NK-92 treated with Interleukin-12 subunit alpha and Interleukin-12 subunit beta, amount 100 ng/mL, for 24 hours (cell line): ENCODE data around the gene PRKN.
A peak's percentile ranks its signal among the peaks of the same experiment; 100 is the strongest.

Source experiments
- DNase-seq: peaks from one replicate; lab custom pipeline; 2025; lab: John Stamatoyannopoulos, UW

Gene PRKN

DNA sequence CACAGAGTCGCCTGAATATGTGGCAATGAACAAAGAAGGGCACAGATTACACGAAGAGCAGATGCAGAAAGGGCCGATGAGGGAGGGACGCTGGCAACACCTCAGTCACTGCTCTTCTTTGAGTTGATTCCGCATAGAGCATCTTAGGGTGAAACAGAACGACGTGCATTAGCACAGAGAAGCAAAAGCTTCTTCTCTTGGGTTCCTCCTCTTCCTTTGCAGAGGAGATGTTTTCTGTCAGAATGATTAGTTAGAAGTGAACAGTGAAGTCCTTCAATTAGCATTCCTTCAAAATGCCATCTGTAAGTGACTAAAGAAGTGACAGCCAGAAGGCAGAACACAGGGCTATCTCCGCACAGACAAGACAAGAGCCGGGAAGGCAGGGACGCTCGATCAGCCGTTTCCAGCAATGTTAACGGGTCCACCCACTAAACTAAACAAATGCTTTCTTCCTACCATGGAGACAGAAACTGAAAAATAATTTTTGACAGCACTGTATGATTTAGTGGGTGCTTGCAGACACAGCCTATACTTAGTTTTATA, 1233.9 kb downstream of the PRKN start:
- DNase-seq, result no peak

DNA sequence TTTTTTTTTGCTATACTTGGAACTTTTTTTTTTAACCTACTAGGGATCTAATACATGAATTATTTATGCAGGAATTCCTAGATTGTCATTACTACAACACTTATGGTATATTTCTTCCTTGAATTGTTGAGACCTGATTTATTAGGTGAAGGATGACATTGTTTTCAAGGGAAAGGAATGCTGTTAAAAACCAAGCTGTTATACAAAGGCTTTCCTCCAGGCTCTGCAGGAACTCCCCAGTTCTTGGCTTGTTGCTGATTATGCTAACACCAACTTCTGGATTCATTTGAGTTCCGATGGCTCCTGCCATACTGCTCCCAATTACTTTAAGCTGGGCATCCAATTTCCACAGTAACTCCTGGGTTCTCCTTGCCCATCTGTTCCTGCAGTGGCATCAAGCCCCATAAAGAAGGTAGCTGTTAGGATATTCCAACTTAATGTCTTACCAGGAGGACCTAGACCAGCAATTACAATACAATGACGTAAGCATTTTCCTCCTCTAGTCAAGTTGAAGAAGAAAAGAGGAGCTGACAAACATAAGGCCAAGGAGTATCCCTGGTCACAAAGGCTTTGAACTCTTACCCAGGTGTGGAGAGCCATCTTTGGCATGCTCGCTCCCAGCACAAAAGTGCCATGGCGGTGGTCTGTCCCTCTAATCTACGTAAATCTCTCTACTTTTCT, 1237.8 kb downstream of the PRKN start:
- no peak for DNase-seq

DNA sequence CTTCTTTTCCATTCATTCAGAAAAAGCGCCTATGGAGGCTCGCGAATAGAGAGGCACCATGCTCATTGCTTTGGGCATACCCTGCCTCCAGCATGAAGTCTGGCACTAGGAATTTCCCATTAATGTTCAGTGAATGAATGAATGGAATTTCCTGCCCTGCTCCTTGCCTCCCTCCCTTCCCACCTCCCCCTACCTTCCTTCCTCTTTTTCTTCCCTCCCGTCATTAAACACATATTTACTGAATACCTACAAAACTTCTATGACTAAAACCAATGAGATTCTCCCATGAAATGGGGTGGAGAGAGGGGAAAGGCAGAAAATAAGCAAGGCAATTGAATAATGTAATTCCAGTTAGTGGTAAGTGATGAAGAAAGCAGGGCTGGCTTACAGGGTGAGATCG, 1239.9 kb downstream of the PRKN start:
- DNase-seq, result no peak

DNA sequence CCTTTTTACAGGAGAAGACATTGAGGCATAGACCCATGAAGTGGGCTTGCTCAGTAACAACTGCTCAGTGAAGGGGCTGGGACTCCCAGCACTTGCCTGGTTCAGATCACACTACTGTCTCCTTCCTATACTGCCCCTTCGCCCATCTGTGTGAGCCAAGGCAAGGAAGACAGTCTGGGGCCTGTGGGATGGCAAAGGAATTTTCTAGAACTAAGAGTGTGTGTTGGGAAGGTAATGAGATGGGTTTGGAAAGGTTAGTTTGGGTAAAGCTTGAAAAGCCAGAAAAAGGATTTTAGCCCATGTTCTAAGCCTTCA, 1240.4 kb downstream of the PRKN start:
- no peak for DNase-seq

DNA sequence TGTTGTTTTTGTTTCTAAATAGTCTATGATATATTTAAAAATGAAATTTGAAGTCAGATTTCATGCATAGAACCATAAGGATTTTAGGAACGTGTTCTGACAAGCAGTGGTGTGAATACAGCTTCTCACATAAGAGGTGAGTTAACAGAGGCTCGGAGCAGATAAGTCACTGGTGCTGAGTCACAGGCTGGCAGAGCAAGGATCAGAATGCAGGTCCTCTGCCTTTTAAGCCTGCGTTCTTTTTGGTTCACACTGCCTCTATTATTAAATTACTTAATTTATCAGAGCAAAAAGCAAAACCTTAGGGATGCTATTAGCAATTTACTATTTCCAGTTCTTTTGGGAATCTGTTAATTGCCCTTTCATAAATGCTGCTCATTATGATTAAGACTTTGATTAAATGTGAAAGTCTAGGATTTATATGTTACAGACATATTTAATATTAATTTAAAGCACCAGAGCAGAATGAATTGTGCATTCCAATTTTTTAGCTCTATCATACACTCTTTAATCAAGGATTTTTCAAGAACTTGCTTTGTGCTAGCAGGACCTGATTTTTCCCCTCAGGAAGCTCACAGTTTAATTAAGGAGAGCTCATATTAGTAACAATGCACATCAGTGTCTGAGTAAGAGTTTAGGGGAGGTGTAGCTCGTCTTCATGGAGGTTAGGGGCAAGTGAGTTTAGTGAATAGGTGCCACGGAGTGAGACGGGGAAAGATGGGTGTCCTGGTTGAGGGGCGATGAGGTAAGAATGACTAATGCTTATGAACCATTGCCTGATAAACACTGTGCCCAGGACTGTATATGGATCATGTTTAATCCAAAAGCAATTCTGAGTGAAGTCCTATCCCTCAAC, 1241.0 kb downstream of the PRKN start:
- DNase-seq, result peak; percentile 11

DNA sequence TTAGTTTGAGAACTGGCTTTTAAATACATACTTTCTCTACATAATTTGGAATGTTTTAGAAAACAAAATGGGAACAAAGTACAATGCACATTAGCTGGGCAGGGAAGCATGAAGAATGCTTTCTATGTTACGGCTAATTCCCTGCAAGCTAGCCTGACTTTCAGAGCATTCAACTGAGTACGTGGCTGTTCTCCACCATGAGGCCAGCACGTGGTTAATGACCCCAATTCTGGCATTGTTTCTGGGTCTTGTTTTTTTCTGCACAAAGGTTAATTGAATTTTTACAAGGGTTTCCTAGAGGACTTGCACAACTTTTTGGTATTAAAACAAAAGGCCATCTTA, 1245.1 kb downstream of the PRKN start:
- no peak for DNase-seq

DNA sequence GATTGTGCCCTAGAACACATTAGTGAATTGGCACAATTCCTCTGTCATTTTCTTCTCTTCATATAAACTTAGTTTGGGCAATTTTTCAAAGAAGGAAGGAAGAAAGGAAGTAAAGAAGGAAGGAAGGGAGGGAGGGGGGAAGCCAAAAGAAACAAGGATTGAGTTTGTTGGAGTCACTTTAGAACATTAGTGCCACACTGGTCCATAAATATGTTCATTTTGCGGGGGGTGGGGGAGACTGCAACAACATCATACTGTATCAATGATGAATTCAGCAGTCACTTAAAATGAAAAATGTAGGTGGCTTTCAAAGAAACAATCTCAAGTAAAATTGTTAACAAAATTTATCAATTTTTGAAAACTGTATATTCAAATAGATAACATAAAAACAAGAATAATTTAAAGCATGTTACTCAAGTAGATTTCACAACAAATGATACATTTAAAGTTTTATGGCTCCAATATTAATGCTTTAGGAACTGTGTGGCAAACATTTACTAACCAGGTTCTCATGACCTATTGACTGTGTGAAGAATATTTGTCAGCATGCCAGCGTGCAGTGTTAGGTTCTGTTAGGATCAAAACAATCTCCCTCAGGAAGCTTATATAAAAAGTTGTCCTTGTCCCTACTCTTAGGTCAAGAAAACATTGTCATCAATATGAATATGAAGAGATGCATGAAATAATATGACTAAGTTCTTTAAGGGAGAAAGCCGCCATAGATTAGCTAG, 1245.6 kb downstream of the PRKN start:
- no peak for DNase-seq

DNA sequence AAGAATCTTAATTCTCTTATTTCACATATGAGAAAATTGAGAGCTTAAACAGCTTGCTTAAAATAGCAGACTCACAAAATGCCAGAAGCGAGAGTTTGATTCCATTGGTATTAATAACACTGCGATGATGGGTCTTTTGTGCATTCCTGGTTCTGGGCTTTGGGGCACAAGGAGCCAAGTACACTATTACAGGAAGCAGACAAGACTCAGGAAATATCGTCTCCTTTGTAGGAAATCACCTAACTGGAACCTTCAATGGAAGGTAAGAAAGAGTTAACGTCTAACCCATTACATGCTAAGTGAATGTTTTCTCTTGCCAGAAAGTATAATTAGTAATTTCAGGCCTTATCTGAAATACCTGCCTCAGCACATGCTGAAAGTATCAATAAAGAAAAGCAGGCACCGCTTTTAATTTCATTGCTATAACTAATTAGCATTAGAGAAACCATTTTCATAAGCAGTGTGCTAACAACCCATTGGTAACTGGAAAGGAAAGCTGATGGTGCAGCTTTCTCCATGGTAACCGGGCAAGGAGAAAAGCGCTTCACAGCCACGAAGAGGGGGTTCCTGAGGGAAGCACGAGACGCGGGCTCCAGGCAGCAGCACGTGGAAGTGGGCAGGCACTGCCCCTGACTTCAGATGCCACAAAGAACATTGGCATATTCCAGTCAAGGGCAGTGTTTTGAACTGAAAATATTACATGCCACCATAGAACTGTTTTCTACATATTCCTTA, 1247.0 kb downstream of the PRKN start:
- DNase-seq, result no peak

DNA sequence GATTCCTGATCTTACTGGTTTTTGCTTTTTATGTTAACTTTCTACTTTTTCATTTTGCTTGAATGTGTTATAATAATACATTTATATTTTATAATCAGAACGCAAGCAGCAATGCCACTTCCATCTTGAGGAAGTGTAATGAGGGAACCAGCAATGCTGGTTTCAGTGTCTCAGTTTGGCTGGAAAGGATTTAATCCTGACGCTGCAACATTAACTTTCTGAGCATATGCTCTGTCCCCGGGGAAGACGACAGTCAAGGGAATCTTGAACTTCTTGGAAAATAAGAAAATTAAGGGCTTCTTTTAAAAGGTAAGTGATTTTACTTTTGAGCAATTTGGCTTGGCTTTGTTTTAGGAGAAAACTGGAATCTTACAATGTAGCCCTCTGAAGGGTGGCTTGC, 1248.2 kb downstream of the PRKN start:
- DNase-seq, result no peak

DNA sequence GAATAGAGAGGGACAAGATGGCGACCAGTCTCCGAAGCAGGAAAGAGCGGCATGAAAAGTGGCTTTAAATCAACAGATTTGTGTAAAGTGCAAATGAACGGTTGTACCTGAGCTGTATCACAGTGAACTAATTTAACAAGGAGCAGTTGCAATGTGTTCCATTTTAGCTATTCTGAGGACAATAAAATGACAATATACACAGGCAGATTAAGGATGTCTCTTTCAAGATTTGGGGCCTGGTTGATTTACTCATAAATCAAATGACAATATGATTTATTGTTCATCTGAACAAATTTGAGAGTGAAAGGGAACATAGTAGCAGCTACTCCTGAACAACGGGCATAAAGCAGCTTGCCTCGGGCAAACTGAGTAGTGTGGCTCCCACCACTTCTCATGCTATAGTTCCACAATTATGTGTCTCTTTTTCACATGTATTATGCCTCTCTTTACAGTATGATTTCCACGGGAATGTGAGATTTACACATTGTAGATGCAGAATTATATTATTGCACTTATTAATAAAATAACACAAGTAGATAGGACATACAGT, 1249.6 kb downstream of the PRKN start:
- no peak for DNase-seq

DNA sequence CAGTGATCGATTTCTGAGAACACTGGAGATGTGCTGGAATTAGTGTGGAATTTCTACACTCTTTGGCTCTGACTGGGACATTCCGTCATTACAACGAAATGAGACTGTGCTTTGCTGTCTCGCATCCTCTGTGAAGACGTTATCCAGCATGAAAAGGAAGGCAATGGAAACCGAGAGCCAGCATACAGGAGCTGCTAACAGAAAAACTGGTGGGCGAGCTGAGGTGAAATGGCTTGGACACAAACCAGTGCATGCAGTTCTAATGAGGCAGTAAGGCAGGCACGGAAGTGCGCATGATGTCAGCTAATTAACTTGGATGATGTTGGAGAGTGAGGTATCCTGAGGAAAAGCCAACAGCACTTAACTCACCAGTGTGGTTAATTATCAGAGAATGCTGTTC, 1250.9 kb downstream of the PRKN start:
- DNase-seq, result no peak

DNA sequence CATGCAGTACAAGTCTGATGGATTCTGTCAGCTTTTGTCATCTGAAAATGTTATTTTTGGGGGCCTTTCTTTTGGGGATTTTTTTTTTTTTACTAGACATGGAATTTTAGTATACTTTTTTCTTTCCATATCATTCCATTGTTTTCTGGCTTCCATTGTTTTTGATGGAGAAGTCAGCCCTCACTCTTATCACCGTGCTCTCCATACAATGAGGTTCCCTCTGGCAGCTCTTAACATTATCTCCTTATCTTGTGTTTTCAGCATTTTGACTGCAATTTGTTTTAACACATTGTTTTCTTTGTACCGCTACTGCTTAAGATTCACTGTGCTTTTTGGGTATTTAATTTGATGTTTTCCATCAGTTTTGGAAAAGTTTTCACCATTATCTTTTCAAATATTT, 1262.2 kb downstream of the PRKN start:
- no peak for DNase-seq

DNA sequence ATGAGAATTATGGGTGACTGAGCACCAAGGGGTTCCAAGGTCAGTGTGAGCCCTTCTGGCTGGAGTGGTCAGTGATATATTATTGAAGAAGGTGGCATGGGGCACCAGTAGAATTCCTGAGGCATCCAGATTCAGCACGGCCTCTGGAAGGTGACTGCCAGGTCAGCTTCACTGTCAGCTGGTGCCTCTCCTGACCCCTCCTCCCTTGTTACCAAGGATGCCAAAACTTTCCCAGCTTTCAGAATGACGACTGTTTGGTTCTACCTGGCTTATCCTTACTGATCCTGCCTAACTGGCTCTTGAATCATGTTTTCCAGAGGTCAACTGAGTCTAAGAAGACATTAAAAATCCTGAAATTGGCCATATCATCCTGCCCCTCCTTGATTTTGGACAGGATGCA, 1264.5 kb downstream of the PRKN start:
- DNase-seq, result no peak

DNA sequence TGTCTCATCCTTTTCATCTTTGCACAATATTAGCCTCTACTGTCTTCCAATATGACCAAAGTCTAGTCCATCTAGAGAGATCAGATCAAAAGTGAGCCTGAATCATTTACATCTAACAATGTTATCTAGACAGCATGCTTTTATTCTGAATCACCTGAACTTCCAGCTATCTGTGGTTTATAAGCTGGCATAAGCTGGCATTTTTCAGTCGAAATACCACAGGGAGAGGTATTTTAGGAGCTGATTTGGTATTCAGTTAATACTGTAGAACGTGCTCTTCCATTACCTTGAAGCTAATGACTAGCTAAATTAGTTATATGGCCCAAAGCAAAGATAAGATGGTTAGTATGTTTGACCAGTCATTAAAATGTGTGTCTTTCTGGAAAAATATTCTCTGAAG, 1265.4 kb downstream of the PRKN start:
- no peak for DNase-seq

DNA sequence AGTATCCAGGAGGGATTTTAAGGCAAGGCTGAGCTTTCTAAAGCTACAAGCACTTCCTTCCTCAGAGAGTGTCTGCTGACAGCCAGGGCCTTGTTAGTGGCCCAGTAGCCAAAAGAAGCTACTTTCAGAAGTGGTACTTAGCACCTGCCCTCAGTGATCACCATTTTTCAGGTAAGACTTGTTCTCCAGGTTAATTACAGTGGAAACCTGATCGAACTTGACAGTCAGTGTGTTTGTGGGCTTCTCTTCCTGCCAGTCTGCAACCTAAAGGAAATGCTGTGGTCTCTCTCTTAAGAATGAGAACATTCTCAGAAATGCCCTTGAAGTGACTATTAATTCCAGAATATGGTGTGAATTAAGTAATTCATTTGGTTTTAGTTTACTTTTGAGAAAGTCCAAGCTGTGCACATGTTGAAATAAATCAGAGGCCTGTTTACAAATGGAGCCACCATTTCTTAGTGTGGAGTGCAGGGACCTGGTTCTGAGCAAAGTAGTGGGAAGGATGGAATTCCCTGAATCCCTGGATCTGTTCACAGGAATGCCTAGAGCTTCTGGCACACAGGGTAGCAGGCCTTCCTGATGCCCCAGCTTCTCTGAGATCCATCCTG, 1268.5 kb downstream of the PRKN start:
- peak; percentile 11 for DNase-seq

DNA sequence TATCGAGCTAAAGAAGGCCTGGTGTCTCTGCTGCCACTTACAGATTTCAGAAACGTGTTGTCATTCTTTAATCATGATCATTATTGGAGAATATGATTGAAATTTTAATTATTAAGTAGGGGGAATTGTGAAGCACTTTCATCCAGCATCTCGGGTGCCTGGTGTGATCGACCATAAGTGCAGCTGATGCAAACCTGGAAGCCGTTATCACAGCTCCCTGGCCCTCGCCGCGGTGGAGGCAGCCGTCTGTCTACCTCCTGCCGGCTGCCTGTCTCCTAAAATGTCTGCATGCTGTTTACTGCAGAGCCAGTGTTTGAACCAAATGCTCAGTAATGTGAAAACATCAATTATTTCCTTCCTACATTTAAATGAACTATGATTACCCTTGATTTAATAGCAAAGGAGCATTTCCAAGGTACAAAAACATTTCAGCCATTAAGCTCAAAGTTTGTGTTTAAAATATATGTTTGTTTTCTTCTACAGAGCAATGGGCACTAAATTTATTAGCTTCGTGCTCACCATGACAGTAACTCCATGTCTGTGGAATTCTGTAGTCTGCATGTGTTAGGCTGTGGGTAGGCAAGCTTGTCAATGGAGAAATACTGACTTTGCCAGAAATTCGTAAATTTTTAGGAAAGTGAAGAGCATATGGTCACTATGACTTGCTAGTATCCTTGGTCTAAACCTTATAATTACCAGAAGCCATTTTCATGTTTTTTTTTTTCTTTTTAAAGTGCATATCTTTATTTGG, 1269.2 kb downstream of the PRKN start:
- no peak for DNase-seq

DNA sequence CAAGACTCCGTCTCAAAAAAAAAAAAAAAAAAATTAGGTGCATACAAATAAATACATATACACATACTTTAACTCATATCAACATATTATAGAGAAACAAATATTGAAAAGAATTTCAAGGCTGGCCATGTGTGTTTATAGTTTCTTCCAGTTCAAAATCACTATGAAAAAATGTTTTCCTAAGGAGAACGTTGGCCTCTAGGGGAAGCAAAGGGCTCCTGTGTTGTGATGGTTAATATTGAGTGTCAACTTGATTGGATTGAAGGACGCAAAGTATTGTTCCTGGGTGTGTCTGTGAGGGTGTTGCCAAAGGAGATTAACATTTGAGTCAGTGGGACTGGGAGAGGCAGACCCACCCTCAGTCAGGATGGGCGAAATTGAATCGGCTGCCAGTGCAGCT, 1271.7 kb downstream of the PRKN start:
- no peak for DNase-seq

DNA sequence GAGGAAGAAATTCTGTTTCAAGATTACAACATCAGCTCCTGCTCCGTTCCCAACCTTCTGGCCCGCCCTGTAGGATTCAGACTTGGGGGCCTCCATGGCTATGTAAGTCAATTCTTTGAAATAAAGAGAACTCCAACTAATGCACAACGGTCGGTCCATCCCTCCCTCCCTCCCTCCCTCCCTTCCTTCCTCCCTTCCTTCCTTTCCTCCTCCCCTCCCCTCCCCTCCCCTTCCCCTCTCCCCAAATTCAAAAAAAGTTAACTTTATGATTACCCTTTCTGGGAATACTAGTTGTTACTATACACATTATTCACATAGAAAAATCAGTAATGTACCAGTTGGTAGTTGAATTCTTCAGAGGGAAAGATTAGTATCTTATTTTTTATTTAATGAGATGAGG, 1274.0 kb downstream of the PRKN start:
- DNase-seq, result no peak

DNA sequence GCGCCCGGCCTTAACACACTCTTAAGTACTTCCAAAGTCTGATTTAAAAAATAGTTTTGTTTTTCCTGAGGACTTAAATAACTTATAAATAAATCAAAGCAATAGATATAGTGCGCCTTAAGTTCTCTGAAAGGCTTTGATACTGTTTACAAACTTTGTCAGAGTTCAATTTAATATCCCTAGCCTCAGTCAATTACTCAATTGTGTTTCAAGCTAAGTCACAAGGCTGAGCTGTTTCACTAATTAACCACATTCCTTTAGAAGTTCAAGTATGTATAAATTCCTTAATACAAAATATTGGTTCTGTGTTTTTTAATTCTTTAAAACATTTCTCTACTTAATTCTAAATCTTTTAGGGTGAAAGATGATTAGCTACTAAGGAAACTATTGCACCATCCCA, 1275.3 kb downstream of the PRKN start:
- no peak for DNase-seq

DNA sequence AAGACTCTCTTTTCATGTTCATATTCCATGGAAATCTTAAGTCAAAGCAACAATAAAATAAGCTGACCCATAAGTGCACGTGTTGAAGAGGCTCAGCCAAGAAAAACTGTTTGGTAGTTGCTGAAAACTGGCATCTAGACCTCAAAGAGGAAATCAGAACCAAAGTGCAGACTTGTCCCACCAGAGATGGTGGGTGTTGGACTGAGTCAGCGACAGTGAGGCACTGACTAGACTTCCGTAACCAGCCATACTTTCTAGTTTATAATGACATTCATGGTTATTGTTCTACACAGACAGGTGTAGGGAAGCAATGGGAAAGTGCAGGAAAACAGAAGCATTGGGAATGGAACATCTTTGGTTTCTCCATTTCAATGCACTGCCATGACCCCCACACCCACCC, 1278.0 kb downstream of the PRKN start:
- no peak for DNase-seq

DNA sequence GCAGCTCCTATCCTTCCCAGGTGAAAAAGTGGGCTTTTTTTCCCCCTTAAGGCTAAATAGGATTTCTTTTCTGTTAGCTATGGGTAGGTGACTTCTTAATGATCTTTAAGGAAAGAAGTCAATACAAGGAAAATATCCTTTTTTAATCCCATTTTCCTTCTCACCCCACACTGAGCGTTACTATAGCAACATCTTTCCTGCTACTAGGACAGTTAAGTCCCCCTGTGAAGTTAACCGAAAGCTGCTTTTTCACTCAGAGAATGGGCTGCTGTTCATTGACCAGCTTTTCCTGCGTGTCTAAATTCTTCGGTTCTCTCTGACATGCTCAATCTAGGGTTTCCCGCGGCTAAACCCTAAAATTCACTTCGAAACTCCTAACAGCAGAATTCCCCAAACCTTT, 1280.6 kb downstream of the PRKN start:
- no peak for DNase-seq
